Activated T-cell treated with anti-CD3 and anti-CD28 coated beads for 24 hours (primary cell): ENCODE data around the gene ARMH1.

Source experiments
- DNase-seq: peaks from one replicate; pipeline ENCODE4 v3.0.0-alpha.2; 2020; ENCODE audit warnings: low read depth

ARMH1 gene

GRCh38 chr1:44670751-44671640 lies 3.5 kb upstream of the ARMH1 start:
- no peak for DNase-seq

DNA sequence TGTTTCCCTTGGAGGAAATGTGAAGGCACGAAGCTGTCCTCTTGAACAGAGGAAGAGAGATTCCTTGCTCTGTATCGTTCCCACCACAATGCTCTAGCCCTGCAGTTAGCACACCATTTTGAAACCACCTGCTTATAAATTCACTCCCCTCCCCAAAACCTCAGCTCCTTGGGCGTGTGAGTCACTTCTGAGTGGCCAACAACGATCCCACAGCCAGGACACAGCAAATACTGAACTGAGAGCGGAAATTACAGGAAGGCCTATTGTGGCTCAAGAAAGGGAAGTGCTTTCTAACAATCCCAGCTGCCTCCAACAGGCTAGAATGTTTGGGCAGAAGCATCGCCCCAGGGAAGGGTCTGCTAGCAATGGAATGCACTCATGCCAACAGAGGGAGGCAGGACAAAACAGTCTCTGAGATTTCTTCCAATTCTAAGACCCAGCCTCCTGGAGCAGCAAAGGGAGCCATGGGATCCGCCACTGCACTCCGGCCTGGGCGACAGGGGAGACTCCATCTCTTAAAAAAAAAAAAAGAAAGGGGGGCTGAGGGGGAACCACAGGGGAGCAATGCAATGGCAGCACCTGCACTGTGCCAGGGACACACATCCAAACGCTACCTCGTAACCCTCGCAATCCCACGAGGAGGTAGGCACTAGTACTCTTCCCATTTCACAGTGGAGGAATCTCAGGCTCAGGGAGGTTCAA lies 2.1 kb upstream of the ARMH1 start:
- DNase-seq = no peak

DNA sequence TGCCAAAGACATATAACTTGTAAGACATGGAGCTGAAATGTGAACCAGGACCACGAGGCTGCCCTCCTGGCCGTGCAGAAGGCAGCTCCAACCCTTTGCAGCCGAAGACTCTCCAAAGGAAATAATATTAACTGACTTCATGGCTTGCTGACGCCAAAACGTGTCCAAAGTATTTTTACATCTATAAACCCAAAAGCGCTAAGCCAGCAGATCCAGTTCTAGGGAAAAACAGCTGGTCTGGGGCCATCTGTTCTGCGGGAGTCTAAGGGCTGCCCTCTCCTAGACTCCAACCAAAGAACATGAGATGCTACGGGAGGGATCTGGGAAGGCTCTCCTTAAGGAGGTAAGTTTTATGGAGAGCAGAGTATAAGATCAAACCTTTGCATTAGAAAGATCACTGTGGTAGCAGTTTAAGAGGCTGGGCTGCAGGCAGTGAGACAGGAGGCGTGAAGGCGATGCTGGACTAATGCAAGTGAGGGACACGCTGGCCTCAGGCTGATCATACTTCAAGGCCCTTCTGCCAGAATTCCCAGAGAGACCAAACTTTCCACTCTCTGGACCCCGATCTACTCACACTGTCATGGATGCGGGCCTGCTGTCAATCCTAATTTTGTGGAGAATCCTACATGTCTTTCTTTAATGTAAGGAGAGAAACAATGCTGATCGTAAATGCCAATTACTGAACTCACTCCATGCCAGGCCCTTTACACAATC lies 1.4 kb upstream of the ARMH1 start:
- DNase-seq = no peak

DNA sequence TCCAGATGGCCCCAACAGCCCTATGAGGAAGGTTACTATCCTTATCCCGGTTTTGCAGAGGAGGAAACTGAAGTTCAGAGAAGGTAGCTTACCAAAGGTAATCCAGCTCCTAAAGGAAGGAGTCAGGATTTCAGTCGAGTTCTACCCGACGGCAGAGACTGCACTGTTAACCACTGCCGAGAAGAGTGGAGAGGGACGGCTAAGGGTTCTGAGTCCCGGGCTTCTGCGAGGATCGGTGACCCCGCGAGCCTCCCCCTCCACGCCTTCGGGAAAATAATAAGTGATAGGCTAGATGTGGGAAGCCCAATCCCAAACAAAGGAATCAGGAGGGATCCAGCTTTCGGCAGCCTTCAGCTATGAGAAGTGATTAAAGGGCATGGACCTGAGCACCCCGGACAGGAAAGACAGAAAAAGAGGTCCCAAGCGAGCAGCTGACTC lies 820 bp upstream of the ARMH1 start:
- DNase-seq = no peak

- DNase-seq = no peak
Observed at GRCh38 chr1:44675186-44675585, 672 bp downstream of the ARMH1 start.

DNA sequence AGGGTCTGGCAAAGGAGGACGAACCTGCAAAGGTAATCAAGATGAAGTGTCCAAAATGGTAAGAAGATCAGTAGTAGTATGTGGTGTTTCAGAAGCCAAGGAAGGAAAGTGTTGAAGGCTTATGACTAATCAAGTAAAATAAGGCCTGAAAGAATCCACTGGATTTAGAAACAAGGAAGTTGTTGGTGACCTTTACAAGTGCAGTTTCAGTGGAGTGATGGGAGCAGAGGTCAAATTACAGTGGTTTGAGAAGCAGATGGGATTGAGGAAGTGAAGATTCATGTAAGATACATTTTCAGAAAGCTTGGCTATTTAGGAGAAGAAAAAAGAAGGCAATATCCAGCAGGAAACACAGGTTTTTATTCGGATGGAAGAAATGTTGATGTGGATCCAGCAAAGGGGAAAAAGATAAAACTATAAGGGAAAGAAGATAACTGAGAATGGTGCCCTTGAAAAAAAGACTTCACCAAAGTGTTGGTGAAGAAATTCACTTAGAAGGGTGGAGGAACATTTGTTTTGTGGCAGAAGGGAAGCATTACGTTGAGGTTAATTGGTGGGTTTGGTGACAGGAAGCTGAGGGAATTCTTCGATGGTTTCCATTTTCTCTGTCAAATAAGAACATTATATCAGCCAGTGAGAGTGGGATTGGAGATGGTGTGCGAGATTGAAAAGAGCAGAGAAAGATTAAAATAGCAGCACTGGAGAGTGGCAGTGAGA lies 2.1 kb downstream of the ARMH1 start:
- DNase-seq = no peak

DNA sequence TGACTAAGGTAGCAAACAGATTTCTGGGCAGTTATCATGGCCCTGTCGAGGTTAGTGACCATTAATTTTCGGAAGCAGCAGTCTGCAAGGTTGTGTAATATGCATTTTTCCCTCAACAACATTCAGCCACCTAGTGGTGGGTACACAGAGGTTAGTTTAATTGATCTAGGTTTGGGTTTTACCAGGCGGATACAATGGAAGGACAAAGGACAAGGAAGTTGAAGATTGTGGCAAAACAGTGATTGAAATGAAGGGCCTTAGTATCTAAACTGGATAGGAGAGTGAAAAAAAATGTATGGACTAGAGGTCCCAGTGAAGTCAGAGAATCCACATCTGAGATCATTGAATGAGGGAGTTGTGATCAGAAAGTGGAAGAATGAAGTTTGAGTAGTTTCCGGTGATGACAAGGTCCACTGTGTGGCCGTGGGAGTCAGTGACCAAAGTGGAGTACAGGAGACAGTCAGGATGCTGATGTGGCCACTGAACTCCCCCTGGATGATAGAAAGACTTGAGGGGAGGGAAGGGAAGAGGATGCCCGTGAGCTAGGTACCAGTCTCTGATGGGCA lies 2.8 kb downstream of the ARMH1 start:
- no peak for DNase-seq

DNA sequence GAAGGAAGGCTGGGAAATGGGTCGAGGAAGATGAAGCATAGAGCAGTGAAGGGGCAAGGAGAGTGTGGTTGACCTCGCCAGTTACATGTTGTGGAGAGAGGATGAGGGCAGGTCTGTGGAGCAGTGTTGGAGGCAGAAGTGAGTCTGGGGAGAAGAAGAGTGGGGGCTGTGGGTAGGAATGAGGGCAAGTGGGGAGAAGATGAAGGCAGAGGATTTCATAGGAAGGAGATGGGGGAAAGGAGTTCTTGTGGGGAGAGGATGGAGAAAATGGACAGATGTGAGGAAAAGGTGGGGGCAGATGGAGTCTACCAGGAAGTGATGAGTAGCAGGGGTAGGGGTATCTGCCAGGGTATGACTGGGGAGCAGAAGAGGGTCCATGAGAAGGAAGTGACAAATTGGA lies 3.6 kb downstream of the ARMH1 start:
- no peak for DNase-seq

- DNase-seq = no peak
Observed at GRCh38 chr1:44678626-44679025, 4.1 kb downstream of the ARMH1 start.

DNA sequence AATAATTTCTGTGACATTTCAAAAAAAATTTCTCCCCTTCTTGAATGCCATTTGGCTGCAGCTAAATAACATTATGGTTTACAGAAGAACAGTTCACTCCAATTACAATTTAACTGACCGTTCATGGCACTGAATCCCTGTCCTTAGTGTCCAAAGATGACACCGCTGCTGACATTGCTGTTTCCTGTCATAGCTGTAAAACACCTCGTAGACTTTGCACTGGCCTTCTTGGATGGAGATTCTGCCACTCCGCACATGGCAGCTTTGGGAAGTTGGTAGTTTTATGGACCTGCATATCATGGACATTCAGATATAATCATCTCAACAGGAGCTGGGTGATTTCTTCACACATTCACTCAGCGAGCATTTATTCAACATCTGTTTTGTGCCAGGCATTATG lies 5.0 kb downstream of the ARMH1 start:
- DNase-seq = no peak

- DNase-seq = no peak
Observed at GRCh38 chr1:44681905-44682882, 7.7 kb downstream of the ARMH1 start.

- DNase-seq = no peak
Observed at GRCh38 chr1:44682883-44683265, 8.4 kb downstream of the ARMH1 start.

DNA sequence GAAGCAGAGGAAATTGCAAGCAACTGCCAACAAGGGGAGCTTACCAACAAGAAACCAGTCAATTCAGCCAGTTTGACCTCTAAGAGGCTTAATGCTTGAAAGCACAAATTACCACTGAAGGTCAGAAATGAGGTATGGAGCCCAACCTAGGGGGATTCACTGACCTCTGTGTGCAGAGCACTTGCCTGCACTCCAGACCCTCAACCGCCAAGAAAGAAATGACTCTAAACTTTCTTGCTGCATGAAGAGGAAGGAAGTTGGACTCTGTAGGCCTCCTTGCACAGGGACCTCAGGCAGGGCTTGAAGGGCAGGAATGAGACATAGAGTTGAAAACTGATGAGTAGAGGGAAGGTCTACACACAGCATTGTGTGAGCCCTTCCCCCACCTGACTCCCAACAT lies 10.0 kb downstream of the ARMH1 start:
- no peak for DNase-seq

DNA sequence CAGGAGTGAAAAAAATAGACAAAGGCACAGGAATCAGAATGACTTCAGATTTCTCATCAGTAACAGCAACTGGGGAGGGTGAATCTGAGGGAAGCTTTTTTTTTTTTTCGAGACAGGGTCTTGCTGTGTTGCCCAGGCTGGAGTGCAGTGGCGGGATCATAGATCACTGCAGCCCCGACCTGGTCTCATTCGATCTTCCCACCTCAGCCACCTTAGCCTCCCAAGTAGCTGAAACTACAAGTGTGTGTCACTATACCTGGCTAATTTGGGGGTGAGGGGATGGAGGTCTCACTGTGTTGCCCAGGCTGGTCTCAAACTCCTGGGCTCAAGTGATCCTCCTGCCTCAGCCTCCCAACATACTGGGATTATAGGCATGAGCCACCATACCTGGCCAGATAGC lies 10.7 kb downstream of the ARMH1 start:
- DNase-seq = no peak

DNA sequence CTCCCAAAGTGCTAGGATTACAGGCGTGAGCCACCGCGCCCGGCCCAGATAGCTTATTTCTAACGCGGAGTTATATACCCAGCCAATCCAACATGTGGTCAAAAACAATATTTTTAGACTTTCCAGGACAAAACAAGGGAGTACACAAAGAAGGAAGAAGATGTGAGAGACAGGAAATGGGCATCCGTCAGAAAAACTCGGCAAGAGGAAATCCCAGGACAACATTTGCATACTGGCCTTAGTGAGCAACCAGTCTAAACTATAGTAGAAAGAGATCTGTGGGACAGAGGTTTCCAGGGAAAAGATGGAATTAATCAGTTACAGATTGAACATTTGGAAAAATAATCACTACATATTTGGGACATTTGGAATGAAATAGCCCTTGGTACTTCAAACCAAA lies 11.4 kb downstream of the ARMH1 start:
- no peak for DNase-seq

DNA sequence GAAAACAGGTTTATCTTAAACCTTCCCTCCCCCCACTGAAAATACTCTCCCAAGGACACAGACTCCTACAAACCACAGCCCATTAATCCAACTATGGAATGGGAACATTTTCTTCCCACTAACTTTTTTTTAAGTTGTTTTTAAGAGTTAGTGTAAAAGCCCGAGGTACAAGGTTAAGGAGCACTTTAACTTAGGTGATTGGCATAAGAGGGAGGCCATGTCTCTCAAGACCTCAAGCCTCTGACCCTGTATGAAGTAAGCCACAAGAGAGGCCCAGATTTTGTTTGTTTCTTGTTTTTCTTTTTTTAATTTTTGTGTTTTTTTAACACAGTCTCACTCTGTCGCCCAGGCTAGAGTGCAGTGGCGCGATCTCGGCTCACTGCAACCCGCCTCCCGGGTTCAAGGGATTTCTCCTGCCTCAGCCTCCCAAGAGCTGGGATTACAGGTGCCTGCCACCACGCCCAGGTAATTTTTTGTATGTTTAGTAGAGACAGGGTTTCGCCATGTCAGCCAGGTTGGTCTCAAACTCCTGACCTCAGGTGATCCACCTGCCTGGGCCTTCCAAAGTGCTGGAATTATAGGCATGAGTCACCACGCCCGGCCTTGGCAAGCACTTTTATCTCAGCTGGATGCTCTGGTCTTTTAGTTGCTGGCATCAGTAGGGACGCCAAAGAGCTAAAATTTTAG lies 14.4 kb downstream of the ARMH1 start:
- DNase-seq = no peak

DNA sequence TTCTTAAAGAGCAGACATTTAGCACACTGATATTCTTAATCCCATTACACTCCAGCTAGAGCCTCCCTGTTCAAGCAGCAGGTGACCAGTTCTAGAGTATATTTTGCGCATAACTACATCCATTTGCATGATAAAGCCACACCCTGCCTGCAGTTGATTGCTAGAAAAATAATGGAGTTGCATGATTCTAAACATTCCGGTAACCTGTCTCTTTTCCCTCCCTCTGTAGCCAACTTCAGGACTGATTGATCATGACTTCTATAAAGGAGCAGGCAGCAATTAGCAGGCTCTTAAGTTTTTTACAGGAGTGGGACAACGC lies 14.9 kb downstream of the ARMH1 start:
- DNase-seq = no peak

GRCh38 chr1:44693159-44693558 lies 18.6 kb downstream of the ARMH1 start:
- DNase-seq = no peak

GRCh38 chr1:44693900-44694299 lies 19.4 kb downstream of the ARMH1 start:
- DNase-seq = no peak

- DNase-seq = no peak
Observed at GRCh38 chr1:44694863-44695478, 20.5 kb downstream of the ARMH1 start.
